GM10266 (cell line): Measurements from ENCODE around the gene RPS6KA2.

Experiments used
- DNase-seq: peaks from one replicate; pipeline ENCODE4 v3.0.0; 2012; ENCODE audit errors: extremely low spot score
- CTCF ChIP-seq: IDR thresholded peaks from 2 replicates; pipeline ENCODE4 v1.5.1; 2012; ENCODE audit warnings: mild to moderate bottlenecking, low read depth; ENCODE audit not compliant: control insufficient read depth, insufficient read depth; ENCODE audit errors: missing control alignments

RPS6KA2 gene

GRCh38 chr6:166485651-166486535, 141.2 kb downstream of the RPS6KA2 start:
- no peak for TF ChIP-seq CTCF

GRCh38 chr6:166484863-166485262, 142.2 kb downstream of the RPS6KA2 start:
- no peak for DNase-seq
- TF ChIP-seq CTCF, result no peak

More at GRCh38 chr6:166485651-166486535, 141.2 kb downstream of the RPS6KA2 start:
- DNase-seq, result no peak

- DNase-seq, result no peak
- no peak for TF ChIP-seq CTCF
Measured at GRCh38 chr6:166483573-166484250, 143.3 kb downstream of the RPS6KA2 start.

GRCh38 chr6:166483026-166483425, 144.0 kb downstream of the RPS6KA2 start:
- no peak for TF ChIP-seq CTCF
- DNase-seq, result no peak

- no peak for TF ChIP-seq CTCF
- no peak for DNase-seq
Measured at GRCh38 chr6:166478782-166479592, 148.1 kb downstream of the RPS6KA2 start.

- TF ChIP-seq CTCF, result no peak
- DNase-seq, result no peak
Measured at GRCh38 chr6:166477647-166478365, 149.2 kb downstream of the RPS6KA2 start.
